Hepatocyte (in vitro differentiated cells): ENCODE data around the gene ARSI. TPM values are rescaled to one million over a fixed set of nuclear protein-coding genes. Genes with fewer than 3 reads are reported as not detected.

Experiments used
- DNase-seq: peaks from one replicate; pipeline ENCODE4 v3.0.0-alpha.2; 2016; ENCODE audit warnings: low spot score
- H2AFZ ChIP-seq: fragments of 200-600 bp; sonication (generic); 2 replicates; pipeline ENCODE4 v1.6.0; 2016; ENCODE audit warnings: antibody characterized with exemption, mild to moderate bottlenecking
- H3K27ac ChIP-seq: fragments of 200-600 bp; sonication (generic); 2 replicates; pipeline ENCODE4 v1.5.1; 2016; ENCODE audit warnings: mild to moderate bottlenecking
- H3K27me3 ChIP-seq: fragments of 200-600 bp; sonication (generic); 2 replicates; pipeline ENCODE4 v1.6.1; 2016
- H3K36me3 ChIP-seq: fragments of 200-600 bp; sonication (generic); replicated peaks from 2 replicates; pipeline ENCODE4 v1.5.1; 2016; ENCODE audit warnings: low read depth; ENCODE audit not compliant: insufficient read depth
- H3K4me1 ChIP-seq: fragments of 200-600 bp; sonication (generic); 2 replicates; pipeline ENCODE4 v1.5.1; 2016; ENCODE audit warnings: mild to moderate bottlenecking, moderate library complexity; ENCODE audit not compliant: insufficient read depth
- H3K4me2 ChIP-seq: fragments of 200-600 bp; sonication (generic); 2 replicates; pipeline ENCODE4 v1.6.0; 2016
- H3K4me3 ChIP-seq: fragments of 200-600 bp; sonication (generic); 2 replicates; pipeline ENCODE4 v1.5.1; 2016; ENCODE audit warnings: mild to moderate bottlenecking
- H3K79me2 ChIP-seq: fragments of 200-600 bp; sonication (generic); 2 replicates; pipeline ENCODE4 v1.6.0; 2017; ENCODE audit warnings: mild to moderate bottlenecking
- H3K9me2 ChIP-seq: fragments of 200-600 bp; sonication (generic); replicated peaks from 2 replicates; pipeline ENCODE4 v1.6.0; 2017; ENCODE audit warnings: mild to moderate bottlenecking; ENCODE audit not compliant: insufficient read depth
- H3K9me3 ChIP-seq: fragments of 200-600 bp; sonication (generic); 2 replicates; pipeline ENCODE4 v1.5.1; 2016; ENCODE audit warnings: low read depth, mild to moderate bottlenecking
- H4K20me1 ChIP-seq: fragments of 200-600 bp; sonication (generic); 2 replicates; pipeline ENCODE4 v1.6.0; 2016; ENCODE audit warnings: mild to moderate bottlenecking; ENCODE audit not compliant: insufficient read depth, poor library complexity, severe bottlenecking
- CTCF ChIP-seq: fragments of 200-600 bp; sonication (generic); IDR thresholded peaks from 2 replicates; pipeline ENCODE4 v1.5.1; 2016; ENCODE audit warnings: antibody characterized with exemption, mild to moderate bottlenecking; ENCODE audit not compliant: poor library complexity
- EZH2 ChIP-seq: fragments of 200-600 bp; sonication (generic); IDR thresholded peaks from 2 replicates; pipeline ENCODE4 v1.6.1; 2016; ENCODE audit warnings: antibody characterized with exemption, mild to moderate bottlenecking, borderline replicate concordance
- EZH2phosphoT487 ChIP-seq: fragments of 200-600 bp; sonication (generic); IDR thresholded peaks from one replicate; pipeline ENCODE4 v1.6.1; 2018; ENCODE audit warnings: antibody characterized with exemption, mild to moderate bottlenecking, low read depth, moderate library complexity; ENCODE audit not compliant: unreplicated experiment, severe bottlenecking
- WGBS: methylation state at CpG from one replicate; pipeline ENCODE4 v1.1.6; 2016; ENCODE audit warnings: low lambda C conversion rate; ENCODE audit errors: missing lambda C conversion rate; 5-methylcytosine and 5-hydroxymethylcytosine counted together
- polyA plus RNA-seq: library from polyadenylated mRNA; unstranded; fragments of >200 nt; fragmentation: Nextera tagmentation; extraction: Ambion mirVana; gene quantifications from 2 replicates; pipeline ENCODE4 v1.2.1, GENCODE V29; 2016
- total RNA-seq: library from RNA; depleted of rRNA; stranded (reverse); fragments of >200 nt; gene quantifications from 2 replicates; pipeline ENCODE4 v1.2.3, GENCODE V29; 2014

ARSI gene
- total and polyA plus RNA-seq, 2 experiments from 2014 or later = 27.1 to 27.9 TPM

- H3K4me1 ChIP-seq = peaks cover 40% of the 10 kb centered on the region
- H4K20me1 ChIP-seq = no peaks in the 10 kb centered on the region
- no peaks in the 10 kb centered on the region for H3K36me3 ChIP-seq
- no peaks in the 10 kb centered on the region for H3K9me2 ChIP-seq
- 80% methylated on average over 6 of the region's 6 CpGs for WGBS
- H3K79me2 ChIP-seq = no peaks in the 10 kb centered on the region
- H3K4me2 ChIP-seq = no peak overlapping the region
- no peak for TF ChIP-seq EZH2phosphoT487
- TF ChIP-seq CTCF = no peak
- TF ChIP-seq EZH2 = no peak
- H3K27me3 ChIP-seq = no peaks in the 10 kb centered on the region
- no peak overlapping the region for H3K27ac ChIP-seq
- no peak for DNase-seq
- H3K9me3 ChIP-seq = no peaks in the 10 kb centered on the region
- H2AFZ ChIP-seq = no peak overlapping the region
- H3K4me3 ChIP-seq = no peak overlapping the region
Measured at GRCh38 chr5:150323092-150323491, 20.4 kb upstream of the ARSI start.

GRCh38 chr5:150322202-150322601 is 19.5 kb upstream of the ARSI start:
- peak overlapping the region; percentile 16 for H3K27ac ChIP-seq
- TF ChIP-seq CTCF = no peak
- no peak for TF ChIP-seq EZH2
- TF ChIP-seq EZH2phosphoT487 = no peak
- H3K4me2 ChIP-seq = no peak overlapping the region
- H3K9me2 ChIP-seq = no peaks in the 10 kb centered on the region
- H3K36me3 ChIP-seq = no peaks in the 10 kb centered on the region
- peaks cover 41% of the 10 kb centered on the region for H3K4me1 ChIP-seq
- H3K27me3 ChIP-seq = no peaks in the 10 kb centered on the region
- H3K79me2 ChIP-seq = no peaks in the 10 kb centered on the region
- no peak overlapping the region for H2AFZ ChIP-seq
- DNase-seq = no peak
- H3K9me3 ChIP-seq = no peaks in the 10 kb centered on the region
- no peak overlapping the region for H3K4me3 ChIP-seq
- H4K20me1 ChIP-seq = no peaks in the 10 kb centered on the region

- no peak for TF ChIP-seq EZH2phosphoT487
- TF ChIP-seq CTCF = no peak
- TF ChIP-seq EZH2 = no peak
- H3K27ac ChIP-seq = peak overlapping the region; percentile 16
- H3K9me2 ChIP-seq = no peaks in the 10 kb centered on the region
- no peak overlapping the region for H3K4me3 ChIP-seq
- 75% methylated on average over 1 of the region's 1 CpG for WGBS
- no peaks in the 10 kb centered on the region for H3K36me3 ChIP-seq
- no peaks in the 10 kb centered on the region for H3K27me3 ChIP-seq
- no peaks in the 10 kb centered on the region for H3K9me3 ChIP-seq
- no peaks in the 10 kb centered on the region for H3K79me2 ChIP-seq
- peaks cover 40% of the 10 kb centered on the region for H3K4me1 ChIP-seq
- no peak overlapping the region for H3K4me2 ChIP-seq
- DNase-seq = no peak
- no peaks in the 10 kb centered on the region for H4K20me1 ChIP-seq
- no peak overlapping the region for H2AFZ ChIP-seq
Measured at GRCh38 chr5:150321784-150322183, 19.1 kb upstream of the ARSI start.

GRCh38 chr5:150321211-150321610 is 18.5 kb upstream of the ARSI start:
- Histone ChIP-seq H3K4me1 (peaks cover 36% of the 10 kb centered on the region), H3K9me3 (no peaks in the 10 kb centered on the region), H3K9me2 (no peaks in the 10 kb centered on the region), H3K4me2 (no peak overlapping the region), H3K79me2 (no peaks in the 10 kb centered on the region), H3K27ac (peak overlapping the region; percentile 85), H3K4me3 (no peak overlapping the region), H4K20me1 (no peaks in the 10 kb centered on the region), H2AFZ (no peak overlapping the region), H3K36me3 (no peaks in the 10 kb centered on the region), H3K27me3 (no peaks in the 10 kb centered on the region)
- DNase-seq = no peak
- TF ChIP-seq CTCF (no peak), EZH2phosphoT487 (no peak), EZH2 (no peak)
- WGBS = 92% methylated on average over 1 of the region's 1 CpG
